WTC11 (cell line): ENCODE measurements around the gene VCAN. TPM values are rescaled to one million over a fixed set of nuclear protein-coding genes. Genes with fewer than 3 reads are reported as not detected.

Experiments
- ATF2 ChIP-seq: sonication (generic); formaldehyde crosslinking; IDR thresholded peaks from 2 replicates; pipeline ENCODE4 v1.8.1; 2022; ENCODE audit warnings: low read depth, missing genetic modification reagents, borderline replicate concordance
- E2F4 ChIP-seq: sonication (generic); formaldehyde crosslinking; IDR thresholded peaks from 2 replicates; pipeline ENCODE4 v1.8.1; 2022; ENCODE audit warnings: low read depth, mild to moderate bottlenecking, moderate library complexity, missing genetic modification reagents, borderline replicate concordance
- ERG ChIP-seq: fragments of 250-450 bp; sonication (Bioruptor Pico); IDR thresholded peaks from 2 replicates; pipeline ENCODE4 v1.8.0; 2021; ENCODE audit warnings: mild to moderate bottlenecking
- FOXP1 ChIP-seq: sonication (generic); formaldehyde crosslinking; IDR thresholded peaks from 2 replicates; pipeline ENCODE4 v1.8.0; 2022; ENCODE audit warnings: missing genetic modification reagents, mild to moderate bottlenecking, moderate library complexity, borderline replicate concordance
- IRF1 ChIP-seq: sonication (generic); formaldehyde crosslinking; IDR thresholded peaks from 2 replicates; pipeline ENCODE4 v1.8.0; 2023; ENCODE audit warnings: missing genetic modification reagents
- IRF2 ChIP-seq: sonication (generic); formaldehyde crosslinking; IDR thresholded peaks from 2 replicates; pipeline ENCODE4 v1.8.0; 2022; ENCODE audit warnings: low read depth, missing genetic modification reagents, borderline replicate concordance
- JUN ChIP-seq: sonication (generic); formaldehyde crosslinking; IDR thresholded peaks from 2 replicates; pipeline ENCODE4 v1.8.0; 2023; ENCODE audit warnings: mild to moderate bottlenecking, missing genetic modification reagents
- KAT7 ChIP-seq: sonication (generic); formaldehyde crosslinking; IDR thresholded peaks from 2 replicates; pipeline ENCODE4 v1.8.1; 2023; ENCODE audit warnings: missing genetic modification reagents, mild to moderate bottlenecking, borderline replicate concordance
- MAX ChIP-seq: sonication (generic); formaldehyde crosslinking; IDR thresholded peaks from 2 replicates; pipeline ENCODE4 v1.8.0; 2022; ENCODE audit warnings: mild to moderate bottlenecking, missing genetic modification reagents
- NFE2L1 ChIP-seq: sonication (generic); formaldehyde crosslinking; IDR thresholded peaks from 2 replicates; pipeline ENCODE4 v1.8.1; 2023; ENCODE audit warnings: missing genetic modification reagents
- NFYB ChIP-seq: sonication (generic); formaldehyde crosslinking; conservative IDR thresholded peaks from 2 replicates; pipeline ENCODE4 v1.8.0; 2022; ENCODE audit warnings: low read depth, missing genetic modification reagents
- NR3C1 ChIP-seq: sonication (generic); formaldehyde crosslinking; conservative IDR thresholded peaks from 2 replicates; pipeline ENCODE4 v1.8.1; 2023; ENCODE audit warnings: low read depth, mild to moderate bottlenecking, missing genetic modification reagents
- OVOL2 ChIP-seq: fragments of 250-450 bp; sonication (Bioruptor Pico); IDR thresholded peaks from 2 replicates; pipeline ENCODE4 v1.9.0; 2021; ENCODE audit warnings: mild to moderate bottlenecking, borderline replicate concordance
- PRRX2 ChIP-seq: fragments of 250-450 bp; sonication (Bioruptor Pico); IDR thresholded peaks from 2 replicates; pipeline ENCODE4 v1.8.0; 2021; ENCODE audit warnings: mild to moderate bottlenecking
- SMAD4 ChIP-seq: sonication (generic); formaldehyde crosslinking; IDR thresholded peaks from 2 replicates; pipeline ENCODE4 v1.8.0; 2022; ENCODE audit warnings: mild to moderate bottlenecking, missing genetic modification reagents
- SOX15 ChIP-seq: fragments of 250-450 bp; sonication (Bioruptor Pico); IDR thresholded peaks from 2 replicates; pipeline ENCODE4 v1.9.0; 2021; ENCODE audit warnings: mild to moderate bottlenecking
- SP1 ChIP-seq: sonication (generic); formaldehyde crosslinking; conservative IDR thresholded peaks from 2 replicates; pipeline ENCODE4 v1.8.1; 2022; ENCODE audit warnings: missing genetic modification reagents
- TEAD4 ChIP-seq: sonication (generic); formaldehyde crosslinking; IDR thresholded peaks from 2 replicates; pipeline ENCODE4 v1.8.0; 2022; ENCODE audit warnings: mild to moderate bottlenecking, missing genetic modification reagents
- USF1 ChIP-seq: sonication (generic); formaldehyde crosslinking; IDR thresholded peaks from 2 replicates; pipeline ENCODE4 v1.8.0; 2022; ENCODE audit warnings: mild to moderate bottlenecking, missing genetic modification reagents
- ZBTB21 ChIP-seq: sonication (generic); formaldehyde crosslinking; IDR thresholded peaks from 2 replicates; pipeline ENCODE4 v1.8.1; 2023; ENCODE audit warnings: mild to moderate bottlenecking, missing genetic modification reagents, borderline replicate concordance
- ZBTB43 ChIP-seq: sonication (generic); formaldehyde crosslinking; IDR thresholded peaks from 2 replicates; pipeline ENCODE4 v1.8.1; 2023; ENCODE audit warnings: mild to moderate bottlenecking, missing genetic modification reagents
- ZNF219 ChIP-seq: sonication (generic); formaldehyde crosslinking; IDR thresholded peaks from 2 replicates; pipeline ENCODE4 v1.8.0; 2023; ENCODE audit warnings: missing genetic modification reagents, mild to moderate bottlenecking, borderline replicate concordance
- ZNF263 ChIP-seq: sonication (generic); formaldehyde crosslinking; IDR thresholded peaks from 2 replicates; pipeline ENCODE4 v1.8.1; 2022; ENCODE audit warnings: low read depth, mild to moderate bottlenecking, moderate library complexity, missing genetic modification reagents
- ZNF281 ChIP-seq: sonication (generic); formaldehyde crosslinking; IDR thresholded peaks from 2 replicates; pipeline ENCODE4 v1.8.0; 2023; ENCODE audit warnings: mild to moderate bottlenecking, missing genetic modification reagents
- total RNA-seq: library from RNA; stranded (reverse); gene quantifications from 3 replicates; pipeline ENCODE4 v1.2.3, GENCODE V29; 2021

Gene VCAN
- total RNA-seq, 1 experiment from 2014 or later = 276 TPM

GRCh38 chr5:83472508-83473345 is 1.2 kb downstream of the VCAN start (continued):
- TF ChIP-seq NFYB (CRISPR knock-in tag) = 0 out of 2 replicates have a peak, but pooled peaks have one; percentile 17
- no peak for TF ChIP-seq SOX15
- no peak for TF ChIP-seq ATF2 (CRISPR knock-in tag)
- TF ChIP-seq ZBTB21 (CRISPR knock-in tag) = peak; percentile 21; the same call in 1 of the 2 replicates
- TF ChIP-seq SMAD4 (CRISPR knock-in tag) = no peak
- TF ChIP-seq SP1 (CRISPR knock-in tag) = peak; percentile 67
- peak; percentile 31; the same call in 1 of the 2 replicates for TF ChIP-seq ZNF219 (CRISPR knock-in tag)
- TF ChIP-seq MAX = peak; percentile 68
- TF ChIP-seq IRF2 = no peak
- no peak for TF ChIP-seq USF1 (CRISPR knock-in tag)
- no peak for TF ChIP-seq ERG (CRISPR knock-in tag)
- TF ChIP-seq JUN (CRISPR knock-in tag) = peak; percentile 28; the same call in 1 of the 2 replicates
- peak; percentile 74 for TF ChIP-seq ZNF281 (CRISPR knock-in tag)
- TF ChIP-seq OVOL2 (CRISPR knock-in tag) = no peak
- no peak for TF ChIP-seq ZNF263 (CRISPR knock-in tag)
- no peak for TF ChIP-seq IRF1
- TF ChIP-seq TEAD4 = no peak
- TF ChIP-seq NFE2L1 (CRISPR knock-in tag) = no peak
- TF ChIP-seq ZBTB43 (CRISPR knock-in tag) = peak; percentile 52; the same call in 1 of the 2 replicates
- TF ChIP-seq FOXP1 = peak; percentile 38; the same call in 1 of the 2 replicates
- TF ChIP-seq PRRX2 (CRISPR knock-in tag) = no peak
- peak; percentile 80; the same call in 1 of the 2 replicates for TF ChIP-seq KAT7 (CRISPR knock-in tag)
- TF ChIP-seq E2F4 (CRISPR knock-in tag) = no peak
- no peak for TF ChIP-seq NR3C1 (CRISPR knock-in tag)
